ENCODE data around the gene CD79B.
"Not testable (repeated sequence)": the region's sequence is repeated elsewhere in the genome, so short reads cannot be mapped to it uniquely, and the experiment has no call there.

The CD79B gene

GRCh38 chr17:63930951-63931575 lies 1.1 kb downstream of the CD79B start:
- no peak for DNase-seq

GRCh38 chr17:63929860-63930766 lies 2.0 kb downstream of the CD79B start:
- no peak for DNase-seq

GRCh38 chr17:63928966-63929695 lies 3.0 kb downstream of the CD79B start:
- DNase-seq: no peak

- DNase-seq: no peak
Observed at GRCh38 chr17:63928172-63928666, 3.9 kb downstream of the CD79B start.

GRCh38 chr17:63927464-63928171 lies 4.5 kb downstream of the CD79B start:
- no peak for DNase-seq

- DNase-seq: no peak
Observed at GRCh38 chr17:63926164-63926563, 6.0 kb downstream of the CD79B start.

DNA sequence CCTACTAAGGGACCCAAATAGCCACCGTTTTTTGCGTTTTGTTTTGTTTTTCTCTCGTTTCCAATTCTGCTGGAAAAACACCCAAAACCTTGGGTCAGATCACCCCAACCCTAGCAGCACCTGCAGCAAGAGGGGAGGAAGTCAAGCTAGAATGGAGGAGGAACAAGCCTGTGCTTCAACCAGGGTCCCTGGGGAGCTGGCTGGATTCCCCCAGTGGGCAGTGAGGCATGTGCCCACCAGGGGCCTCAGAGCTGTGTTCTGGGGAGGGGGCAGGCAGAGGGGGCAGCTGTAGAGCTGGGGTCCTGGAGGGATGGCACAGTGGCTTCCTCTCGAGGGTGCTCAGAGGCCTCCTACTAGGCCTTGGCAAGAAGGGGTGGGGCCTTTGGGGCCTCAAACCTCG lies 6.5 kb downstream of the CD79B start:
- DNase-seq: no peak

DNA sequence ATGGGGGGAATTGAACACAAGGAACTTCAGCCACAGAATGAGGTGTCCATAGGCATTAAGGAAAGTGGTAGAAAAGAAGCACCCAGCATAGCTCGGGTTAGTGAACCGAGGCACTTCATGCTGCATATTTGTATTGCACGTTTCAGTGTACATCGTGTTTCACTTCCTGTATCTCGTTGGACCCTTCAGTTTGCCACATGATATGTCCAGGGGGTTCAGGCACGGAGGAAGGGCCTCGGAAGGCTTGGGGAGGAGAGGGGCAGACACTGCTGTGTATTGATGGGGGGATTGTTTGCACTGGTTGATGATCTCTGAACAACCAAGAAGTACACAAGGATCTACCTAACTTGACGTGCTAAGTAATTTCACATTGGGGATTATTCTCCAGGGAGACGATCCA lies 9.7 kb downstream of the CD79B start:
- DNase-seq: not testable (repeated sequence)

GRCh38 chr17:63920779-63921178 lies 11.4 kb downstream of the CD79B start:
- DNase-seq: not testable (repeated sequence)

DNA sequence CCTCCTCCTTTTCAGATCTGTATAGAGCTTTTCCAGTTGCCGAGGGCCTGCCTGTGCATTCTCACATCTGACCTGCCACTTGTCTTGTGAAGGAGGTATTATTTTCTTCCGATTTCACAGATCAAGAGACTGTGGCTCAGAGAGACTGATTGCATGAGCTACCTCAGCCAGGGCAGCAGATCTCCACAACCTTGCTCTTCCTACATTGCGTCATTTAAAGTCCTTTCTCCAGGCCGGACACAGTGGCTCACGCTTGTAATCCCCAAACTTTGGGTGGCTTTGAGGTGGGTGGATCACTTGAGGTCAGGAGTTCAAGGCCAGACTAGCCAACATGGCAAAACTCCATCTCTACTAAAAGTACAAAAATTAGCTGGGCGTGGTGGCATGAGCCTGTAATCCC lies 12.1 kb downstream of the CD79B start:
- DNase-seq: not testable (repeated sequence)

GRCh38 chr17:63919311-63919723 lies 12.8 kb downstream of the CD79B start:
- no peak for DNase-seq

DNA sequence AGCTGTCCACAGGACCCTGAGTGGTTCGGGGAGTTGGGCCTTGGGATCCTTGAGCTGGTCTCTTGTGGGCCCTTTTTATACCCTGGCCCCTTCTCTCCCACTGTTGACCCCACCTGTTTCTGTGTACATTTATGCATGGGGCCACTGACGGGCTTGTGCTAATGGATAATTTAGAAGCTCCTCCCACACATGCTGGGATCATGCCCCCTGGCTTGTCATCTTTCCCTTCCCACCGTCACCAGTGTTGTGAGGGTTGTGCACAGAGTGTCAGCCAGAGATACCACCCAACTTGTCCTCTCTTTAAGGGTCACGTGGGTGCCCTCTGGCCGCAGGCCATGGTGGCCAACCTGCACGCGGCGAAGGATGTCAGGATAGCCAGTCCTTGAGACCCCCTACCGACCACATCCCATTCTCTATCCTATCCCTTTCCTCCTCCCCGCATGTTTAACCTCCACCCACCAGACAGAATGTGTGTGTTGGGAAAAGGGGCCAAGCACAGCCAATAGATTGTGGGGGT lies 13.3 kb downstream of the CD79B start, which contains the start of gene GH1:
Gene GH1 (minus strand): TSS at position 51 of the 517 bp plus-strand sequence. CDS start 63 bp downstream, outside the sequence.
- not testable (repeated sequence) for DNase-seq

DNA sequence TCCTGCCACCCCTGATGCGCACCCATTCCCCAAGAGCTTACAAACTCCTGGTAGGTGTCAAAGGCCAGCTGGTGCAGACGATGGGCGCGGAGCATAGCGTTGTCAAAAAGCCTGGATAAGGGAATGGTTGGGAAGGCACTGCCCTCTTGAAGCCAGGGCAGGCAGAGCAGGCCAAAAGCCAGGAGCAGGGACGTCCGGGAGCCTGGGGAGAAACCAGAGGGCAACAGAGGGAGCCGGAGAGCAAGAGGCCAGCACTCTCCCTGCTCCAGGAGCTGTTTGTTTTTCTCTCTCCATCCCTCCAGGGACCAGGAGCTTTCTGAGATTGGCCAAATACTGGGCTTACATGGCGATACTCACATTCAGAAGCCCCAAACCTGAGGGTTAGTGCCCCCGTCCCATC lies 13.8 kb downstream of the CD79B start:
- DNase-seq: peak; percentile 83

- peak; percentile 52 for DNase-seq
Observed at GRCh38 chr17:63917646-63918045, 14.5 kb downstream of the CD79B start.

GRCh38 chr17:63917206-63917605 lies 14.9 kb downstream of the CD79B start:
- DNase-seq: peak; percentile 41

DNA sequence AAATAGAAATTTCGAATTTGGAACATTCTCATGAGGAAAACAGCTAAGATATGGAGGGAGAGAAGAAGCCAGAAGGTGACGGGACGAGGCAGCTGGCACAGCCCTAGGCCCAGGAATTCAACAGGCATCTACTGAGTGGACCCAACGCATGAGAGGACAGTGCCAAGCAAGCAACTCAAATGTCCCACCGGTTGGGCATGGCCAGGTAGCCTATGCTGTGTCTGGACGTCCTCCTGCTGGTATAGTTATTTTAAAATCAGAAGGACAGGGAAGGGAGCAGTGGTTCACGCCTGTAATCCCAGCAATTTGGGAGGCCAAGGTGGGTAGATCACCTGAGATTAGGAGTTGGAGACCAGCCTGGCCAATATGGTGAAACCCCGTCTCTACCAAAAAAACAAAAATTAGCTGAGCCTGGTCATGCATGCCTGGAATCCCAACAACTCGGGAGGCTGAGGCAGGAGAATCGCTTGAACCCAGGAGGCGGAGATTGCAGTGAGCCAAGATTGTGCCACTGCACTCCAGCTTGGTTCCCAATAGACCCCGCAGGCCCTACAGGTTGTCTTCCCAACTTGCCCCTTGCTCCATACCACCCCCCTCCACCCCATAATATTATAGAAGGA lies 15.5 kb downstream of the CD79B start:
- peak; percentile 36 for DNase-seq

DNA sequence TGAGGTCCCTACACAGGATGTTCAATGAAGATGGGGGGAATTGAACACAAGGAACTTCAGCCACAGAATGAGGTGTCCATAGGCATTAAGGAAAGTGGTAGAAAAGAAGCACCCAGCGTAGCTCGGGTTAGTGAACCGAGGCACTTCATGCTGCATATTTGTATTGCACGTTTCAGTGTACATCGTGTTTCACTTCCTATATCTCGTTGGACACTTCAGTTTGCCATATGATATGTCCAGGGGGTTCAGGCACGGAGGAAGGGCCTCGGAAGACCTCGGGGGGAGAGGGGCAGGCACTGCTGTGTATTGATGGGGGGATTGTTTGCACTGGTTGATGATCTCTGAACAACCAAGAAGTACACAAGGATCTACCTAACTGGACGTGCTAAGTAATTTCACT lies 16.4 kb downstream of the CD79B start:
- not testable (repeated sequence) for DNase-seq

GRCh38 chr17:63914471-63914870 lies 17.7 kb downstream of the CD79B start:
- DNase-seq: peak; percentile 46

- peak; percentile 77 for DNase-seq
Observed at GRCh38 chr17:63911657-63912100, 20.5 kb downstream of the CD79B start.

- peak; percentile 43 for DNase-seq
Observed at GRCh38 chr17:63911041-63911635, 21.0 kb downstream of the CD79B start, which contains the start of gene CSHL1. TSS of gene CSHL1 (minus strand) at chr17:63911258. CDS start at chr17:63911196, 62 bp downstream.

GRCh38 chr17:63910096-63910495 lies 22.0 kb downstream of the CD79B start:
- DNase-seq: peak; percentile 48
